Stomach (tissue), 4 donors: ENCODE measurements around the gene SNX19.

ENCODE experiments used
- CTCF ChIP-seq, 7 experiments: fragments of 450-650 bp in 4 of 7; fragments of 200-600 bp in 3 of 7; sonication (generic) in 3 of 7; IDR thresholded peaks; one replicate each; pipeline ENCODE4 v1.5.1; 2016 to 2019; ENCODE audit warnings: antibody characterized with exemption in 7 of 7, control low read depth in 2 of 7, mild to moderate bottlenecking in 1 of 7
- EP300 ChIP-seq: sonication (generic); formaldehyde crosslinking; IDR thresholded peaks from one replicate; pipeline ENCODE4 v1.6.1; 2017; ENCODE audit warnings: antibody characterized with exemption
- POLR2A ChIP-seq, 4 donors: fragments of 450-650 bp; IDR thresholded peaks; one replicate each; pipeline ENCODE4 v1.6.1; 2016; ENCODE audit warnings: antibody characterized with exemption in 4 of 4, control low read depth in 2 of 4, mild to moderate bottlenecking in 1 of 4, moderate library complexity in 1 of 4
- POLR2AphosphoS5 ChIP-seq, 3 donors: sonication (generic); formaldehyde crosslinking; IDR thresholded peaks; one replicate each; pipeline ENCODE4 v1.6.1; 2016; ENCODE audit warnings: antibody characterized with exemption in 3 of 3

GRCh38 chr11:130890039-130890745, 26.1 kb downstream of the SNX19 start:
- no peak for TF ChIP-seq CTCF (IDR thresholded peaks at IDR 0.05)
- no peak for TF ChIP-seq POLR2A (IDR thresholded peaks at IDR 0.05)
- TF ChIP-seq POLR2AphosphoS5 (IDR thresholded peaks at IDR 0.05) = no peak
- TF ChIP-seq EP300 = no peak
